IPS-15b (cell line): ENCODE data around the gene USP47.

ENCODE experiments used
- H3K27me3 ChIP-seq: one replicate; pipeline ENCODE4 v1.6.1; 2013; ENCODE audit warnings: low read length; ENCODE audit not compliant: control insufficient read depth, insufficient read depth
- H3K36me3 ChIP-seq: one replicate; pipeline ENCODE4 v1.6.1; 2013; ENCODE audit warnings: low read length; ENCODE audit not compliant: control insufficient read depth, insufficient read depth
- H3K4me1 ChIP-seq: one replicate; pipeline ENCODE4 v1.6.1; 2013; ENCODE audit warnings: mild to moderate bottlenecking, low read length; ENCODE audit not compliant: control insufficient read depth, insufficient read depth
- H3K4me3 ChIP-seq: one replicate; pipeline ENCODE4 v1.5.1; 2013; ENCODE audit warnings: low read depth, low read length
- H3K9ac ChIP-seq: one replicate; pipeline ENCODE4 v1.6.1; 2013; ENCODE audit warnings: low read depth, mild to moderate bottlenecking, low read length
- H3K9me3 ChIP-seq: one replicate; pipeline ENCODE4 v1.6.1; 2013; ENCODE audit warnings: mild to moderate bottlenecking, low read length; ENCODE audit not compliant: control insufficient read depth, insufficient read depth

Gene USP47

DNA sequence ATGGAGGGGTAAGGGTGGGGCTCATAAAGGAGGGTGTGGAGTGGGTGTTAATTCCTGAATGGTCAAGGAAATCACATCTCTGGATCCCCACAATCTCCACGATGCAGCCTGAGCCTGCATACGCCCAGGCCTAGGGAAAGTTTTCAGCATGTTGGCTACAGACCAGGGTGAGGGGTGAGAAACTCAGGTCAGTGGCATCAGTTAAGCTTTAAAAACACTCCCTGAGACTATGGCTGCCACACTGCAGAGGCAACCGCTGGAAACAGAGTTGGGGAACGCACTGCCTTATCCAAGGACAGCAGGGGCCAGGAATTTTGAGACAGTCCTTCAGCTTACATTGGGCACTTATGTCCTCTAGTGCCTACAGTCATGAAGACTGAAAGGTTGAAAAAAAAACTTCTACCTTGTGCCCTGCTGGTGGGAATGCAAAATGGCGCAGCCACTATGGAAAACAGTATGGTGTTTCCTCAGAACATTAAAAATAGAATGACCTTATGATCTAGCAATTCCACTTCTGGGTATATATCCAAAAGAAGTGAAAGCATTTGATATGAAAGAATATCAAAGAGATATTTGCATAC is 147.0 kb downstream of the USP47 start:
- H3K4me1 ChIP-seq, result peaks cover 9% of the 10 kb centered on the region
- H3K36me3 ChIP-seq, result peaks cover 3% of the 10 kb centered on the region
- H3K27me3 ChIP-seq, result no peaks in the 10 kb centered on the region
- no peak overlapping the region for H3K4me3 ChIP-seq
- no peaks in the 10 kb centered on the region for H3K9me3 ChIP-seq
- no peak overlapping the region for H3K9ac ChIP-seq

DNA sequence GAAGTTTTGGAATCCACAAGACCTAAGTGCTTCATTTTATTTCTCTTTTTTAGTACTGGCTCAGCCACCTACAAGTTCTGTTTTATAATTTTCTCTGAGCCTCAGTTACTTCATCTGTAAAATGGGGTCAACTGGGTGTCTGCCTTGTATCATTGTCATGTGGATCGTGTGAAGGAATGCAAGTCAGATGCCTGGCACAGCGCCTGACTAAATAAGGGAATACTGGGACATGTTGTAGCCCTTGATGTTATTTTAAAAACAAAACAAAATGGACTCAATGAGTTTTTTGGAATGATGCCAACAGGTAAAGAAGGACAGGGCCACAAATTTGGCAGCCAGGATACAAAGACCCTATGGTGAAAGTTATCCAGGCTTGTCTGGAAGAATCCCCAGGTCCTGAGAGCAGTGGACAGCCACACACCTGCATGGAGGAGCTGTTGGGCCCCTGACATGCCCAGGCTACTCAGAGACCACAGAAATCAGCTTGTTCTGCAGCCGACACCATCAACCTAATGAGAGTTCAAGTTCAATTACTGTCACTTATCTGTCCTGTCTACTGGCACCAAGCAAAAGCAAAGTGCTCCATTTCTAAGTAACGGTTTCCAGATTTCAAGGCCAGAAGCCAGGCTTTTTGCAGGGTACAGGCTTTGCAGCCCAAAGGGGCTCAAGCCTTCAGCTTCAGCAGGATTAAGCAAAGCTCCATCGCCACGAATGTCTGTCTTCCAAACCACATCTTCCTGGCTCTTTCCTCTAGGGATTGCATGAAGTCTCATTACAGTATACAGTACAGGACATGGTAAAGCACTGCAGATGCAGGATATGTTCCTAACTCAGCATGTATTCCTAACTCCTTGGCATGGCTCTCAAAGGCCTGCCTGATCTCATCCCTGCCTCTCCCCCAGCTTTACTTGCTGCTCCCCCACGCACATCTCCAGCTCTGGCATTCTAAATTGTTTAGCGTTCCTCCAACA is 148.3 kb downstream of the USP47 start:
- no peak overlapping the region for H3K4me3 ChIP-seq
- H3K9ac ChIP-seq, result no peak overlapping the region
- H3K36me3 ChIP-seq, result peaks cover 3% of the 10 kb centered on the region
- H3K9me3 ChIP-seq, result no peaks in the 10 kb centered on the region
- peaks cover 9% of the 10 kb centered on the region for H3K4me1 ChIP-seq
- no peaks in the 10 kb centered on the region for H3K27me3 ChIP-seq

- H3K4me3 ChIP-seq, result no peak overlapping the region
- H3K9ac ChIP-seq, result no peak overlapping the region
- no peaks in the 10 kb centered on the region for H3K4me1 ChIP-seq
- no peaks in the 10 kb centered on the region for H3K9me3 ChIP-seq
- H3K27me3 ChIP-seq, result no peaks in the 10 kb centered on the region
- peaks cover 9% of the 10 kb centered on the region for H3K36me3 ChIP-seq
Observed at GRCh38 chr11:11992257-11993212, 150.8 kb downstream of the USP47 start.

DNA sequence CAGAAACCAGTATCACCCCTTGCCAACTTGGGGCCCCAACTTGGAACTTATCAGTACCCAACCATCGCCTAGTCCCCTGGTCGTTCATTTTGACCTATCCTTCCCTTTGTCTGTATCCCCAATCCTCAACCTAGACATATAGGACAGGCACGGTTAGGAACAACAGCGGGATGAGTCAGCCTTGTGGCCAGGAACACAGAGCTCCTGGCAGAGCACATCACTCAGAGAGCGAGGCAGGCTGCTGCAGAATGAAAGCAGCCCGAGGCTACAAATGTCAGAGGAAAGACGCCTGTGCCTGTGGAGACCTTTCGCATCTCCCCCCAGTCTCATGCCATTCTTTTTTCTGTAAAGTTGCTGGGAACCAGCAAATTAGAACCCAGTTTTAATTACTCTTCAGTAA is 152.1 kb downstream of the USP47 start:
- H3K4me1 ChIP-seq, result no peaks in the 10 kb centered on the region
- H3K27me3 ChIP-seq, result no peaks in the 10 kb centered on the region
- no peaks in the 10 kb centered on the region for H3K9me3 ChIP-seq
- no peak overlapping the region for H3K9ac ChIP-seq
- H3K36me3 ChIP-seq, result peaks cover 9% of the 10 kb centered on the region
- H3K4me3 ChIP-seq, result no peak overlapping the region

DNA sequence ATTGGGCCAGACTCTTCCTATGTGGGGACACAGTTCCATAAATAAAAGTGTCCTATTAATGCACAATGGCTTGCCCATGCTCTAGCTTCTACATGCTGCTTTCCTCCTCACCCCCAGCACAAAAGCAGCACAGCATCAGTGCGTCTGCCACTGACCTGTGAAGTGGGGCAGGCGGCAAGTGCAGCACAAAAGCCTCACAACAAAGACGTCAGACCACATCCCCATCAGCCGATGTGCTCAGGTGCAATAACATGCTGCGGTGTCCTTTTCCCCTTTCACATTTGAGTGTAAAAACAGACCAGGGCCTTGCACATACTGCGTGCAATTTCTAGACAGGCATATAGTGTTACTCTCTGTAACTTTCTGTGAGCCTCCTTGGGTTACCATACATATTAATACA is 153.8 kb downstream of the USP47 start:
- Histone ChIP-seq H3K9me3 (no peaks in the 10 kb centered on the region), H3K27me3 (no peaks in the 10 kb centered on the region), H3K36me3 (peaks cover 6% of the 10 kb centered on the region), H3K4me1 (no peaks in the 10 kb centered on the region), H3K4me3 (no peak overlapping the region), H3K9ac (no peak overlapping the region)

- H3K9ac ChIP-seq, result no peak overlapping the region
- H3K9me3 ChIP-seq, result no peaks in the 10 kb centered on the region
- H3K4me3 ChIP-seq, result no peak overlapping the region
- peaks cover 6% of the 10 kb centered on the region for H3K36me3 ChIP-seq
- H3K4me1 ChIP-seq, result no peaks in the 10 kb centered on the region
- no peaks in the 10 kb centered on the region for H3K27me3 ChIP-seq
Observed at GRCh38 chr11:11996321-11997048, 154.7 kb downstream of the USP47 start.

DNA sequence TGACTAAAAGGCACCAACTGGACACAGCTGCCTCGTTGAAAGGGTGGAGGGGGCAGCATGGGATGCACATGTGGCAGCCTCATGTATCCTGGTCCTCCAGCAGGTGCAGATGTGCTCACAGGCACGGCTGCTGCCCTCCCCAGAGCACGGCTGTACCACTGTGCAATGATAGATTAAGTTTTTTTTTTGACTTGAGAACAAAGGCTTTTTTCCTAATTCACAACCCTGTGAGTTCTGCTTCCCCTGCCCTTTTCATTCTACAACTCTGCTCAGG is 155.2 kb downstream of the USP47 start:
- Histone ChIP-seq H3K36me3 (peaks cover 6% of the 10 kb centered on the region), H3K4me3 (no peak overlapping the region), H3K9ac (no peak overlapping the region), H3K9me3 (no peaks in the 10 kb centered on the region), H3K27me3 (no peaks in the 10 kb centered on the region), H3K4me1 (no peaks in the 10 kb centered on the region)

- H3K27me3 ChIP-seq, result no peaks in the 10 kb centered on the region
- peaks cover 6% of the 10 kb centered on the region for H3K36me3 ChIP-seq
- no peak overlapping the region for H3K9ac ChIP-seq
- no peaks in the 10 kb centered on the region for H3K4me1 ChIP-seq
- no peak overlapping the region for H3K4me3 ChIP-seq
- H3K9me3 ChIP-seq, result no peaks in the 10 kb centered on the region
Observed at GRCh38 chr11:11998091-11998781, 156.5 kb downstream of the USP47 start.

DNA sequence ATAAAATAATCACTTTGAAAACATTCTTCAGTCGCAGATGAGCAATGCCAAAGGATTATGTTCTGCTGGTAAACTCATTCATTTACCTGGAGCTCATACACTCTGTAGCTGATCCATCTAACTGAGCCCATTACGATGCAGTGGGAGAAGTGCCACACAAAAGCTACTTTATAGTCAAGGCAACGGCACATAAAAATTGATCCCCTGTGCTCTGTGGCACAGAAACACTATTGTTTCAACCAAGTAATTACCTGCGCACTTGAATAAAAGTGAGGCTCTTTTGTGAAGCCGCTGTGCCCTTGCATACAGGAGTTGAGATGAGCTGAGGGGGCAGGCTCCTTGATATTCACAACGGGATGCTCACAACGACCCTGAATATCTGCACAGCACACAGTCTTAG is 159.4 kb downstream of the USP47 start:
- Histone ChIP-seq H3K4me3 (no peak overlapping the region), H3K4me1 (no peaks in the 10 kb centered on the region), H3K9ac (no peak overlapping the region), H3K27me3 (no peaks in the 10 kb centered on the region), H3K36me3 (no peaks in the 10 kb centered on the region), H3K9me3 (no peaks in the 10 kb centered on the region)

DNA sequence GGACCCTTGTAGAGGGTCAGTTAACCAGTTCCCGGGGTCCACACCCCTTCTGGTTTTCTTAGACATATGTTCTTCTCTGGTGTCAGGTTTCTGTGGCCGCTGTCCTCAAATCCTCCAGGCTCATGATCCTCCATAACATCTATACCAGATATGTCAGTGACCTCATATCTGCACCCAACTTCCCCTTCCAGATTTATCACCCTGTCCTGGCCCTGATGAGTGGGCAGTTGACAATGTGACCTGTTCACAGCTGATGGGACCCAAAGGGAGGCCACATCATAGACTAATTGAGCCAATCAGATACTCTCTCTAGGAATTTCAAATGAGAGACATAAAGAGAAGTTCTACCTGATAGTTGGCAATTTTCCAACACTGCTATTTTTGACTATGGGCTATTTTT is 161.6 kb downstream of the USP47 start:
- Histone ChIP-seq H3K27me3 (peaks cover 16% of the 10 kb centered on the region), H3K9ac (no peak overlapping the region), H3K4me1 (peaks cover 2% of the 10 kb centered on the region), H3K4me3 (no peak overlapping the region), H3K9me3 (no peaks in the 10 kb centered on the region), H3K36me3 (no peaks in the 10 kb centered on the region)

GRCh38 chr11:12003815-12004214 is 162.0 kb downstream of the USP47 start:
- H3K4me1 ChIP-seq, result peaks cover 2% of the 10 kb centered on the region
- no peak overlapping the region for H3K4me3 ChIP-seq
- no peak overlapping the region for H3K9ac ChIP-seq
- no peaks in the 10 kb centered on the region for H3K36me3 ChIP-seq
- H3K9me3 ChIP-seq, result no peaks in the 10 kb centered on the region
- H3K27me3 ChIP-seq, result peaks cover 16% of the 10 kb centered on the region
